CD14-positive monocyte (primary cell): ENCODE results near the gene SASH3. TPM values are rescaled to one million over a fixed set of nuclear protein-coding genes. Genes with fewer than 3 reads are reported as not detected.

ENCODE experiments used
- DNase-seq, 3 donors: peaks; one replicate each; pipeline ENCODE4 v3.0.0-alpha.2; 2011 to 2022
- H2AFZ ChIP-seq: 2 replicates; pipeline ENCODE4 v1.6.0; 2012; ENCODE audit warnings: mild to moderate bottlenecking, low read depth, low read length, inconsistent platforms; ENCODE audit not compliant: insufficient read depth, poor library complexity, severe bottlenecking
- H3K27ac ChIP-seq, 2 donors: 1 replicate in 1 of 2; 2 replicates in 1 of 2; pipeline ENCODE4 v1.5.1; 2012 to 2013; ENCODE audit warnings: low read length in 2 of 2, control low read depth in 1 of 2, inconsistent platforms in 1 of 2, low read depth in 1 of 2, mild to moderate bottlenecking in 1 of 2
- H3K27me3 ChIP-seq, 2 donors: one replicate each; pipeline versions ENCODE4 v1.6.0 to v1.6.1; 2011 to 2013; ENCODE audit warnings: low read length in 2 of 2; ENCODE audit not compliant: control insufficient read depth in 2 of 2, insufficient read depth in 2 of 2
- H3K36me3 ChIP-seq, 2 donors: replicated peaks in 1 of 2; 1 replicate in 1 of 2; 2 replicates in 1 of 2; pipeline versions ENCODE4 v1.5.1 to v1.6.1; 2012 to 2013; ENCODE audit warnings: low read length in 2 of 2, control low read depth in 1 of 2, inconsistent platforms in 1 of 2, mild to moderate bottlenecking in 1 of 2; ENCODE audit not compliant: insufficient read depth in 2 of 2, control insufficient read depth in 1 of 2
- H3K4me1 ChIP-seq, 2 donors: 1 replicate in 1 of 2; 2 replicates in 1 of 2; pipeline versions ENCODE4 v1.5.1 to v1.6.1; 2012 to 2013; ENCODE audit warnings: low read length in 2 of 2, control low read depth in 1 of 2, inconsistent platforms in 1 of 2, mild to moderate bottlenecking in 1 of 2, moderate library complexity in 1 of 2; ENCODE audit not compliant: insufficient read depth in 2 of 2, control insufficient read depth in 1 of 2
- H3K4me2 ChIP-seq: replicated peaks from 2 replicates; pipeline ENCODE3; 2012; ENCODE audit warnings: low read length, moderate library complexity, mild to moderate bottlenecking; ENCODE audit not compliant: poor library complexity, severe bottlenecking; ENCODE audit errors: extremely low read depth
- H3K4me3 ChIP-seq, 3 experiments: fragments of 200-600 bp in 1 of 3; sonication (generic) in 1 of 3; replicated peaks in 1 of 3; 1 replicate in 2 of 3; 2 replicates in 1 of 3; pipeline ENCODE4 v1.5.1; 2011 to 2013; ENCODE audit warnings: low read length in 3 of 3, mild to moderate bottlenecking in 3 of 3, control low read depth in 2 of 3, low read depth in 2 of 3, inconsistent platforms in 1 of 3, moderate library complexity in 1 of 3
- H3K79me2 ChIP-seq: 2 replicates; pipeline ENCODE4 v1.6.0; 2012; ENCODE audit warnings: mild to moderate bottlenecking, control low read depth, inconsistent platforms, low read length, moderate library complexity; ENCODE audit not compliant: insufficient read depth
- H3K9ac ChIP-seq: 2 replicates; pipeline ENCODE4 v1.6.0; 2017; ENCODE audit warnings: low read length, mild to moderate bottlenecking; ENCODE audit not compliant: insufficient read depth, poor library complexity, severe bottlenecking
- H3K9me3 ChIP-seq, 2 donors: replicated peaks in 1 of 2; 1 replicate in 1 of 2; 2 replicates in 1 of 2; pipeline versions ENCODE4 v1.5.1 to v1.6.1; 2012 to 2013; ENCODE audit warnings: low read length in 2 of 2, control low read depth in 1 of 2; ENCODE audit not compliant: control insufficient read depth in 1 of 2, insufficient read depth in 1 of 2
- H4K20me1 ChIP-seq: 2 replicates; pipeline ENCODE4 v1.6.0; 2012; ENCODE audit warnings: mild to moderate bottlenecking, low read length, control low read depth, moderate library complexity; ENCODE audit not compliant: insufficient read depth
- H3K27ac Mint-ChIP-seq, 7 donors: one replicate each; pipeline ENCODE4 v1.8.0; 2020; ENCODE audit warnings: mild to moderate bottlenecking in 7 of 7, mixed read lengths in 7 of 7, moderate library complexity in 6 of 7, inconsistent platforms in 2 of 7
- H3K27me3 Mint-ChIP-seq, 3 donors: one replicate each; pipeline ENCODE4 v1.8.0; 2021 to 2022; ENCODE audit warnings: low read depth in 3 of 3, mild to moderate bottlenecking in 3 of 3, mixed read lengths in 3 of 3, moderate library complexity in 3 of 3, inconsistent platforms in 1 of 3
- H3K36me3 Mint-ChIP-seq, 2 donors: one replicate each; pipeline ENCODE4 v1.8.0; 2020; ENCODE audit warnings: mixed read lengths in 2 of 2, inconsistent platforms in 1 of 2, mild to moderate bottlenecking in 1 of 2
- H3K4me1 Mint-ChIP-seq: one replicate; pipeline ENCODE4 v1.8.0; 2020; ENCODE audit warnings: mild to moderate bottlenecking, mixed read lengths
- H3K4me3 Mint-ChIP-seq, 2 donors: one replicate each; pipeline ENCODE4 v1.8.0; 2020; ENCODE audit warnings: mild to moderate bottlenecking in 2 of 2, mixed read lengths in 2 of 2, moderate library complexity in 1 of 2
- H3K9me3 Mint-ChIP-seq, 7 donors: one replicate each; pipeline ENCODE4 v1.8.0; 2020 to 2022; ENCODE audit warnings: mixed read lengths in 7 of 7, mild to moderate bottlenecking in 6 of 7, moderate library complexity in 6 of 7, inconsistent platforms in 2 of 7
- CTCF ChIP-seq: fragments of 200-600 bp; IDR thresholded peaks from one replicate; pipeline ENCODE4 v1.8.0; 2022; ENCODE audit warnings: antibody characterized with exemption, mild to moderate bottlenecking
- WGBS: methylation state at CpG from one replicate; pipeline ENCODE4 v1.1.5; 2013; ENCODE audit warnings: missing lambda C conversion rate; ENCODE audit not compliant: insufficient coverage; 5-methylcytosine and 5-hydroxymethylcytosine counted together
- intact Hi-C, 2 donors: fragments of 100-400 bp; cut with micrococcal nuclease; formaldehyde crosslinking; loops; one replicate each; pipeline versions ENCODE4 v1.15.0 to v1.15.1; 2023
- polyA plus RNA-seq, 3 donors: library from polyadenylated mRNA; depleted of rRNA in 1 of 3; unstranded in 2 of 3; stranded (reverse) in 1 of 3; fragments of 300-500 nt in 2 of 3; fragments of >200 nt in 1 of 3; fragmentation: Illumina TruSeq in 2 of 3; gene quantifications; 1 replicate in 2 of 3; 2 replicates in 1 of 3; pipeline ENCODE4 v1.2.3, GENCODE V29; 2012 to 2021

SASH3 gene
- polyA plus RNA-seq, 3 donors: 127 to 272 (median 179) TPM

- Histone ChIP-seq H2AFZ (no peak overlapping the region), H3K4me3 (no peak overlapping the region), H3K4me2 (no peak overlapping the region), H4K20me1 (no peaks in the 10 kb centered on the region), H3K27ac (no peak overlapping the region), H3K79me2 (no peaks in the 10 kb centered on the region), H3K9me3 (no peaks in the 10 kb centered on the region), H3K4me1 (peaks cover 50 to 53% of the 10 kb centered on the region in 2 donors), H3K27me3 (no peaks in the 10 kb centered on the region), H3K9ac (no peak overlapping the region), H3K36me3 (no peaks in the 10 kb centered on the region)
- no CpG with 5 or more reads among the region's 9 CpGs for WGBS
- H3K27ac Mint-ChIP-seq: no peak overlapping the region
- no peaks in the 10 kb centered on the region for H3K36me3 Mint-ChIP-seq
- H3K4me3 Mint-ChIP-seq: no peak overlapping the region
- H3K4me1 Mint-ChIP-seq: peaks cover 54% of the 10 kb centered on the region
- DNase-seq: no peak
- intact Hi-C loops: no loop called here
- H3K27me3 Mint-ChIP-seq: peaks cover 0 to 9% (median under 1%) of the 10 kb centered on the region in 3 donors
- H3K9me3 Mint-ChIP-seq: peaks cover 0 to 5% (median 2%) of the 10 kb centered on the region in 7 donors
- no peak for TF ChIP-seq CTCF
These were observed 10.1 kb upstream of the SASH3 start for GRCh38 chrX:129769467-129770154.

DNA sequence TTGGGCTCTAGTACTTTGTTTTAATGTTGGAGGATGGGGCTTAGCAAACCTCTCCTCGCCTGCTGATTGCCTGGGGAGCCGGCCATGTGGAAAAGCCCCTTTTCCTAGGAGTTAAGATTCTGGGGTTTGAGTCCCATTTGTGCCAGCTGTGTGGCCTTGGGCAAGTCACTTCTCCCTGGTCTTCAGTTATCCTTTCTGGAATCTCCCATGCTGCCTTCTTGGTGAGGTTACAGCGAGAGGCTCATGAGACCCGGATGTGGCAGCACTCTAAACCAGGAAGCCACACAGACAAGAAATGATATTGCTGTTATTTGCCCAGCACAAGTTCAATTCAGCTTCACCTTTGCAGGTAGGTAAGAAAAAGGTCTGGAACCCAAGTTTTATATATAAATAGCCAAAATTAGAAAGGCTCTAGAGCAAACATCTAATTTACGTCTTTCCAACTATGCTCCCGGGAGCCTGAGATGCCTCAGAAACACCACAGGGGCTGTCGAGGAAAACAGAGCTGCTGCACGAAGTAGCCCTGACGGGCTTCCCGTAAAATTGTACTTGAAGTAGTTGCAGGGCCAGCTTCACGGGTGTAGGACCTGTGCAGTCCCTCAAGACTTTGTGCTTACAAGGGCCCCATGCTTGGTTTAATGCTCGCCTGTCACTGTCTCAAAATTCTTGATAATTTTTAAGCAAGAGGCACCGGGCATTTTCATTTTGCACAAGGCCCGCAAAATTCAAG, 8.3 kb upstream of the SASH3 start:
- Mint-ChIP-seq H3K36me3 (no peaks in the 10 kb centered on the region), H3K9me3 (peaks cover 0 to 8% (median 2%) of the 10 kb centered on the region in 7 donors), H3K4me1 (peaks cover 58% of the 10 kb centered on the region), H3K27ac (peak overlapping the region; percentile 97 to 100 (median 99)), H3K4me3 (no peak overlapping the region), H3K27me3 (peaks cover 0 to 10% (median 1%) of the 10 kb centered on the region in 3 donors)
- Histone ChIP-seq H3K27me3 (no peaks in the 10 kb centered on the region), H3K4me3 (no peak overlapping the region), H3K4me2 (no peak overlapping the region), H3K36me3 (no peaks in the 10 kb centered on the region), H3K9ac (peak overlapping the region; percentile 8), H3K79me2 (no peaks in the 10 kb centered on the region), H3K9me3 (no peaks in the 10 kb centered on the region), H3K27ac (peak overlapping the region; percentile 95 to 98), H2AFZ (peak overlapping the region; percentile 61), H4K20me1 (no peaks in the 10 kb centered on the region), H3K4me1 (peaks cover 63 to 67% of the 10 kb centered on the region in 2 donors)
- TF ChIP-seq CTCF: no peak
- WGBS: 50% methylated on average over 4 of the region's 14 CpGs
- DNase-seq: peak in 2 of 3 donors; percentile 17 to 65
- intact Hi-C loops: no loop called here
